GM21423 (cell line): ENCODE data around the gene FBXO11.
"Not testable (repeated sequence)": the region's sequence is repeated elsewhere in the genome, so short reads cannot be mapped to it uniquely, and the experiment has no call there.

Experiments
- ATAC-seq: cut with Tn5 transposase; IDR thresholded peaks from one replicate; pipeline ENCODE4 v1.9.1; 2021; ENCODE audit warnings: mild to moderate bottlenecking, moderate library complexity; ENCODE audit not compliant: unreplicated experiment

Gene FBXO11

DNA sequence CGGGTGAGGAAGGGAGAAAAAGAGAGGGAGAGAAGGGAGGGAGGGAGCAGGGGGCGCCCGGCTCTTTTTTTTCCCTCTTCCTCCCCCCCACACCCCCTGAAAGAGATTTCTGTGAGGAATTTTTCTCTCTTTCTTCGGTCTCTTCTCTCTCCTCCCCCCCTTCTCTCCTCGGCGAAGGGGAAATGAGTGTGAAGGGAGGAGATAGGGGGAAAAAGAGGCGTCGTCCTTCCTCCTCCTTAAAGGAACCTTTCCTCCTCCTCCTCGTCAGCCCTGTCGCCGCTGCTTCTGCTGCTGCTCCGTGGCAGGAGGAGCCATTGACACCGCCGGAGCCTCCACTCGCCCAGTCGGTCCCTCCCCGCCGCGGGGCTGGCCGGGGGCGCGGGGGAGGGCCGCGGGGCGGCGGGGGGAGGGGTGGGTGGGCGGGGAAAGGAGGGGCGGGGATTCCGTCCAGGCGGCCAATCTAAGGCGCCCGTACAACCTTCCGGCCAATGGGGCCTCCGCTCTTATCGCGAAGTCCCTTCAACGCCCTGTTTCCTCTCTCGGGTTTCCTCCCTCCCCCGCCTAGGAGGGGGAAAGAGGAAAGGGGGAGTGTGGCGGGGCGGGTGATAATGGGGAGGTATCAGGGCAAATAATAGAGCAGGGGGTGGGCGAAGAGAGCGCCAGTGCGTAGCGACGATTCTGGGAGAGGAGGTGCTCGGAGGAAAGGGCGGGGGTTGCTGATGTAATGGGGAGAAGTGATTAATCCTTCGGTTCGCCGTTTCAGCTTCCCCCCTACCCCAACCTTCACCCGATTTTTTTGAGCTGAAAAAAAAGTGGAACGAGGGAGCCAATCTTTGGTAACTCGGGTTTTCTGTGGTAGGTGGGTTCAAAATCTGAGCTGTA, at the start of gene FBXO11:
FBXO11 (minus strand) TSS at position 342 of the 882 bp plus-strand sequence. CDS start 778 bp downstream, outside the sequence.
- ATAC-seq, result peak; percentile 91

DNA sequence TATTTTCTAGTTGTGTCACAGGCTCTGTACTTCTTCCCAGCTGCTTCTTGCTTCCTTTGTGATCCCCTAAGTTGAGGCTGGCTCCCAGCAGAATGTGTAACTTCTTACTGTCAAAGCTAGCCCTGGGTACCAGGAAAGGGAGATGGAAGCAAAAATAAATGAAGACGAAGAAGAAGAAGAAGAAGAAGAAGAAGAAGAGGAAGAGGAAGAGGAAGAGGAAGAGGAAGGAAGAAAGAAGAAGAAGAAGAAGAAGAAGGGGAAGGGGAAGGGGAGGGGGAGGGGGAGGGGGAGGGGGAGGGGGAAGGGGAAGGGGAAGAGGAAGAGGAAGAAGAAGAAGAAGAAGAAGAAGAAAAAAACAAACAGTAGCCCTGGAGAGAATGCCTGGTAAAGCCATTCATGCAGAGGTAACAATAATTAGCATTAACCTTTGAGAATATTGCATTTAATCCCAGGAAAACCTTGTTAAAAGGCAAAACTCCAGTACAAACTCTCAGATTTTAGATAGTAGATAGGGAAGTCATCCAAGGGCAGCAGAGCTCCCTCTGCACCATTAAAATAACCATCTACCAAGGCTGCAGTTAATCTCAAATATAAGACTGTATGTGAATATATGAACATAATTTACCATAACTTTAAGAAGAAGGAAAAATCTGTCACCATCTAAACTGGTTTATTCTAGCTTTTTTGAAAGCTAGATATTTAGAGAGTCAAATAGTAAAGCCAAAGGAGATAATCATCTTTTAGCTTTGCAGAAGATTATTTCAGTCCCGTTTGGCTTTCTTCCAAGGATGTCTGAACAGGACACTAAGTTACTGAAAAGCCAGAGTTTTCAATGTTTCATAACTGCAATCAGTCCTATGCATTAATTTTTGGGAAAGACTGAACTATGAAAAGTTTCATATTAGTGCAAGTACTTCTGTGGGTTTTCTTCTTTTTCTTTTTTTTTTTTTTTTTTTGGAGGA, 44.3 kb upstream of the FBXO11 start:
- no peak for ATAC-seq

- ATAC-seq, result no peak
Observed at GRCh38 chr2:47946593-47946992, 40.3 kb upstream of the FBXO11 start.

DNA sequence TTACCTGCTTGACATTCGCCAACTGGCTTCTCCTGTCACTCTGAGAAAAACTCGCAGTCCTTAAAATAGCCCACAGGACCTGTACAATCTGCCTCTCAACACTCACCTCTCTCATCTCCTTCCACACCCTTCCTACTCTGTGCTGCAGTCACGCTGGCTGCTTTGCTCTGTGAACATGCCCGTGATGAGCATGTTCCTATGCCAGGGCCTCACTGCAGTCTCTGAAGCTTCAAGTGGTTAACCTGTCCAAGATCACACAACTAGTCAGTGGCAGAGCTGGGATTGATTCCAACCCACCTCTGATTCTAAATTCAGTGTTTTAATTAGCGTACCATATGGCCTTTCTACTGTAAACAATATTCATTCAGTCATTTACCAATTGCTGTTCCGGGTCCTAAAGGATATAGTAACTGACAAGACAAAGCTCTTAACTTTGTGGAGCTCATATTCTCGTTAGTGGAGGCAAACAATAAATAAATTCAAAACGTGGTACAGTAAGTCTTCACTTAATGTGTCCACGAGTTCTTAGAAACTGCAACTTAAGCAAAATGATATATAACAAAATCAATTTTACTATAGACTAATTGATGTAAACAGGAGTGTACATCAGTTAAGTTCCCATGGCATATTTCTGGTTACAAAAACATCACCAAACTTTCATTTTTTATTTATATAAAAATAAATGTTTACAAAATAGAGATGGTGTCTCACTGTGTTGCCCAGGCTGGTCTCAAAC, 38.9 kb upstream of the FBXO11 start:
- ATAC-seq, result no peak

GRCh38 chr2:47941936-47942335, 35.6 kb upstream of the FBXO11 start:
- ATAC-seq, result no peak

GRCh38 chr2:47937677-47938076, 31.4 kb upstream of the FBXO11 start:
- ATAC-seq, result no peak

GRCh38 chr2:47935071-47935470, 28.8 kb upstream of the FBXO11 start:
- no peak for ATAC-seq

- no peak for ATAC-seq
Observed at GRCh38 chr2:47918043-47918442, 11.7 kb upstream of the FBXO11 start.

DNA sequence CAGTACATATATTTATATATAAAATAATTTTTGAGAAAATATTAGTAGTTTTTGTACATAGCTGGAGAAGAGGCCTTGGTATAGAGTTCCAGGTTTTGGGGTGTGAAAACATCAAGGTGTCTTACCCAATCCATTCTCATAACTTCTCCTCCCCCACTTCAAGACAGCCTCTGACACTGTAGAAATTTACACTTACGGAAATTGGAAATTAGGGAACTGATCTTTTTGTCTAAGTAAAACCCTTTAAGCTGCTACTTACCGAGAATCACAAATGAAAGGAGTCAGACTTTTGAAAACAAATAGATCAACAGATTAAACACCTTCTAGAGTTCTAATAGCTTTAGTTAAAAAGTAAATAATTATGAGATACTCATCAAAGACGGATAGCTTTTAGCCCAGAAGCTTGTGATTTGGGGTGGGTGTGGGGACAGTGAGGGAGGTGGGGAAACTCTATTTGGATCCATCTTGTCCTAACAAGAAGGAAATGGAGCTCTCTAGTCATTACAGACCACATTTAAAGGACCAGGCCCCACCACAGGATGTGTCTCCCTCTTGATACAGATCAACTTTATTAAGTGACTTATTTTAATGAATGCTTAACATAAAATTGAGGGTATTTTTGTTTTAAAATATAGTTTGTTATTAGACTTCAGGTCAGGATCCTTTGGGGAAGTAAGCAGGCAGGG, 11.1 kb upstream of the FBXO11 start:
- no peak for ATAC-seq

- no peak for ATAC-seq
Observed at GRCh38 chr2:47916412-47916811, 10.1 kb upstream of the FBXO11 start.

DNA sequence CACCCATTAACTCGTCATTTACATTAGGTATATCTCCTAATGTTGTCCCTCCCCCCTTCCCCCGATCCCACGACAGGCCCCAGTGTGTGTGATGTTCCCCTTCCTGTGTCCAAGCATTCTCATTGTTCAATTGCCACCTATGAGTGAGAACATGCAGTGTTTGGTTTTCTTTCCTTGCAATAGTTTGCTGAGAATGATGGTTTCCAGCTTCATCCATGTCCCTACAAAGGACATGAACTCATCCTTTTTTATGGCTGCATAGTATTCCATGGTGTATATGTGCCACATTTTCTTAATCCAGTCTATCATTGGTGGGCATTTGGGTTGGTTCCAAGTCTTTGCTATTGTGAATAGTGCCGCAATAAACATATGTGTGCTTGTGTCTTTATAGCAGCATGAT, 4.4 kb upstream of the FBXO11 start:
- ATAC-seq, result not testable (repeated sequence)

DNA sequence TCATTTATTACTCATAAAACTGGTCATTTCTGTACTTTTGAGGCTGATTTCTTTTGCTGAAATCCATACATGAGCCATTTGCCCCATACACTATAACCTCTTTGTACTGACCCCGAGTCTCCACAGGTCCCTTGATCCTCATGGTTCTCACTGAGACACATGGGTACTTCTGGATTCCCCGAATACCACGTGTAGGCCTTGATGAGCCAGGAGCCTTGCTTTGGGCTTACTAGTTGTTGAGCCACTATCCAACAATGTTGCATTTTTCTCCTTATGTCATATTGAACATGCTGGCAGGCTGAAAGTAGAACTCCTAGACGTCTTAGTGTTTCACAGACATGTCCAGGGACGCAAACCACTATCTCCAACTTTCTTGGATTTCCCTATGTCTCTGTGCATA, 2.4 kb upstream of the FBXO11 start:
- no peak for ATAC-seq

- ATAC-seq, result no peak
Observed at GRCh38 chr2:47907039-47907781, 912 bp upstream of the FBXO11 start.

GRCh38 chr2:47905386-47906156, 727 bp downstream of the FBXO11 start:
- peak; percentile 6 for ATAC-seq

DNA sequence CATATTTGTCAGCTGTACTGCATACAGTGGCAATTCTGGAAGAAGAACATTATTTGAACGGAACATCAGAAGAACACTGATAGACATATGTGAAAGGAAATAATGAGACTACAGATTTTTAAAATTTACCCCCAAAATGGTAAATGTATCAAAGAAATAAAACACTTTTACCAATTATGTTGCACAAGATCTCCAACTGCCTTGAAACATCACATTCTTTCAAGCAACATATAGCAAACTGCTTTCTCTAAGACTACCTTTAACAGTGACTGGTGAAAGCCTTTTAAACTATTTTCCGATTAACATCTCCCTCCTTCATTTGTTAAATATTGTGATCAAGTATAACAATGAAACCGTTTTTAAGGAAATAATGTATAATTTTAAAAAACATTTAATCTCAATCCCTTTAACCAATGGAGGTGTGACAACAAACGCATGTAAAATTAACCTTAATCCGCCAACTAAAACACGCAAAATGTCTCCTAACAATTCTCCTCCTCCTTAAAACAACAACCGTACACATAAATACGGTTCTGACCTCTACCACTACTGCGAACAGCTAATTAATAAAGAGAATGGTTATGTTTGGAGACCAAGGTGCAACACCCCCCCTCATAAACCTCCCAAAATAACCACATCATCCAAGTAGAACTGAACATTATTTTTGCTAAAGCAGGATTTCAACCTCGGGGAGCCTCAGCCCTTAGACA, 2.4 kb downstream of the FBXO11 start:
- ATAC-seq, result no peak

GRCh38 chr2:47901892-47902291, 4.4 kb downstream of the FBXO11 start:
- not testable (repeated sequence) for ATAC-seq

- ATAC-seq, result no peak
Observed at GRCh38 chr2:47900857-47901256, 5.4 kb downstream of the FBXO11 start.
